ENCODE measurements around the gene TRIM29. TPM values are rescaled to one million over a fixed set of nuclear protein-coding genes. Genes with fewer than 3 reads are reported as not detected.

The TRIM29 gene
- total RNA-seq, 1 experiment from 2014 or later, result not detected

- peak overlapping the region in 1 of 3 experiments; percentile 16; a peak in 1 of 7 replicates for H3K27ac Mint-ChIP-seq
Observed at GRCh38 chr11:120108785-120109168, 29.1 kb downstream of the TRIM29 start.

More at GRCh38 chr11:120108785-120109168, 29.1 kb downstream of the TRIM29 start:
- Histone ChIP-seq H2BK5ac (ENCODE audit: insufficient read length, low read length) (no peak overlapping the region), H3K4me1 (ENCODE audit: insufficient read depth, low read length) (peaks cover 2% of the 10 kb centered on the region; the same call in 1 of the 2 replicates), H3T11ph (ENCODE audit: low read length) (no peak overlapping the region), H3K4me2 (ENCODE audit: insufficient read depth, insufficient read length, low read length) (no peak overlapping the region), H4K91ac (ENCODE audit: insufficient read length, low read depth, low read length) (no peak overlapping the region), H2BK12ac (ENCODE audit: insufficient read length, low read depth, low read length) (no peak overlapping the region), H3K56ac (ENCODE audit: insufficient read length, low read depth, low read length) (no peak overlapping the region), H2AFZ (ENCODE audit: low read length) (no peak overlapping the region), H3K27ac (ENCODE audit: insufficient read length, low read depth, low read length) (no peak overlapping the region), H4K5ac (ENCODE audit: insufficient read length, low read depth, low read length) (no peak overlapping the region), H2BK120ac (ENCODE audit: low read depth, low read length, poor library complexity, severe bottlenecking) (no peak overlapping the region), H3K79me2 (ENCODE audit: insufficient read depth, low read length) (no peaks in the 10 kb centered on the region), H2AK5ac (ENCODE audit: insufficient read length, low read length) (no peak overlapping the region), H2BK15ac (ENCODE audit: low read depth, low read length) (no peak overlapping the region), H3K9ac (ENCODE audit: extremely low read depth, insufficient read length, low read length) (no peak overlapping the region), H2BK20ac (ENCODE audit: low read depth, low read length, poor library complexity, severe bottlenecking) (no peak overlapping the region), H3K27me3 (ENCODE audit: insufficient read depth, low read length) (no peaks in the 10 kb centered on the region), H3K4ac (ENCODE audit: low read depth, low read length) (no peak overlapping the region), H3K23ac (ENCODE audit: insufficient read length, low read depth, low read length) (no peak overlapping the region), H3K9me3 (ENCODE audit: control insufficient read depth, low read depth, low read length) (no peaks in the 10 kb centered on the region), H3K14ac (ENCODE audit: insufficient read depth, low read length) (no peak overlapping the region), H4K20me1 (ENCODE audit: control insufficient read depth, insufficient read depth, insufficient read length) (no peaks in the 10 kb centered on the region), H3K18ac (ENCODE audit: insufficient read length, low read depth, low read length) (no peak overlapping the region), H3K79me1 (ENCODE audit: insufficient read depth, low read depth, low read length, poor library complexity, severe bottlenecking) (no peaks in the 10 kb centered on the region), H3K23me2 (ENCODE audit: insufficient read length, low read depth, low read length, poor library complexity, severe bottlenecking) (no peaks in the 10 kb centered on the region), H4K8ac (replicated peaks; ENCODE audit: insufficient read length, low read depth, low read length) (no peak overlapping the region)
- peaks cover 19 to 28% of the 10 kb centered on the region in 2 experiments for H3K4me1 Mint-ChIP-seq
- WGBS (ENCODE audit: extremely low coverage, insufficient read length, low lambda C conversion rate), result no CpG with 5 or more reads among the region's 6 CpGs
- peaks cover 0 to 4% of the 10 kb centered on the region in 2 experiments; a peak in 3 of 5 replicates for H3K9me3 Mint-ChIP-seq
- peaks cover 0 to 5% (median 0%) of the 10 kb centered on the region in 3 experiments; a peak in 2 of 7 replicates for H3K36me3 Mint-ChIP-seq (ENCODE audit: insufficient read depth in 1 of 3, low read depth in 3 of 3)
- no peak overlapping the region for H3K4me3 Mint-ChIP-seq
- H3K27me3 Mint-ChIP-seq (ENCODE audit: low read depth), result peaks cover 70% of the 10 kb centered on the region
- no peak for TF ChIP-seq CTCF (conservative IDR thresholded peaks at IDR 0.05)
- DNase-seq, result no peak

Measured in H9 (cell line).